Measurements from ENCODE around the gene SAT2.
"Not testable (repeated sequence)": the region's sequence is repeated elsewhere in the genome, so short reads cannot be mapped to it uniquely, and the experiment has no call there.

Gene SAT2

GRCh38 chr17:7650509-7651096 lies 23.0 kb upstream of the SAT2 start, which contains the start of gene ATP1B2:
ATP1B2 (plus strand) TSS chr17:7650926; CDS start chr17:7651519, 593 bp downstream.
- Histone ChIP-seq H3K9me3 (ENCODE audit: control insufficient read depth, insufficient read depth, low read length) (no peaks in the 10 kb centered on the region), H3K36me3 (ENCODE audit: insufficient read depth, low read length) (no peaks in the 10 kb centered on the region), H3K4me1 (ENCODE audit: insufficient read depth, low read length) (peaks cover 11% of the 10 kb centered on the region; the same call in 1 of the 2 replicates), H3K9ac (ENCODE audit: low read depth, low read length) (peak within 1 kb of the TSS; percentile 55)

GRCh38 chr17:7647018-7647417 lies 19.4 kb upstream of the SAT2 start:
- Histone ChIP-seq H3K9me3 (ENCODE audit: control insufficient read depth, insufficient read depth, low read length) (no peaks in the 10 kb centered on the region), H3K9ac (ENCODE audit: low read depth, low read length) (no peak overlapping the region), H3K36me3 (ENCODE audit: insufficient read depth, low read length) (no peaks in the 10 kb centered on the region), H3K4me1 (ENCODE audit: insufficient read depth, low read length) (peaks cover 4% of the 10 kb centered on the region; the same call in 1 of the 2 replicates)

- Histone ChIP-seq H3K9me3 (ENCODE audit: control insufficient read depth, insufficient read depth, low read length) (no peaks in the 10 kb centered on the region), H3K4me1 (ENCODE audit: insufficient read depth, low read length) (peaks cover 4% of the 10 kb centered on the region; the same call in 1 of the 2 replicates), H3K9ac (ENCODE audit: low read depth, low read length) (no peak overlapping the region), H3K36me3 (ENCODE audit: insufficient read depth, low read length) (no peaks in the 10 kb centered on the region)
These were observed 18.8 kb upstream of the SAT2 start for GRCh38 chr17:7646457-7646856.

- peaks cover under 1% of the 10 kb centered on the region; the same call in 1 of the 2 replicates for H3K4me1 ChIP-seq (ENCODE audit: insufficient read depth, low read length)
- no peaks in the 10 kb centered on the region for H3K9me3 ChIP-seq (ENCODE audit: control insufficient read depth, insufficient read depth, low read length)
- H3K9ac ChIP-seq (ENCODE audit: low read depth, low read length), result no peak overlapping the region
- H3K36me3 ChIP-seq (ENCODE audit: insufficient read depth, low read length), result no peaks in the 10 kb centered on the region
These were observed 17.2 kb upstream of the SAT2 start for GRCh38 chr17:7644775-7645174.

GRCh38 chr17:7641635-7642034 lies 14.0 kb upstream of the SAT2 start:
- H3K36me3 ChIP-seq (ENCODE audit: insufficient read depth, low read length); H3K9me3 ChIP-seq (ENCODE audit: control insufficient read depth, insufficient read depth, low read length): not testable (repeated sequence)

GRCh38 chr17:7640783-7641182 lies 13.2 kb upstream of the SAT2 start:
- Histone ChIP-seq H3K4me1 (ENCODE audit: insufficient read depth, low read length) (peaks cover 9% of the 10 kb centered on the region; the same call in 1 of the 2 replicates), H3K36me3 (ENCODE audit: insufficient read depth, low read length) (no peaks in the 10 kb centered on the region), H3K9me3 (ENCODE audit: control insufficient read depth, insufficient read depth, low read length) (no peaks in the 10 kb centered on the region), H3K9ac (ENCODE audit: low read depth, low read length) (no peak overlapping the region)

More at GRCh38 chr17:7641635-7642034, 14.0 kb upstream of the SAT2 start:
- H3K4me1 ChIP-seq (ENCODE audit: insufficient read depth, low read length); H3K9ac ChIP-seq (ENCODE audit: low read depth, low read length): not testable (repeated sequence)

GRCh38 chr17:7636163-7636562 lies 8.5 kb upstream of the SAT2 start:
- H3K9ac ChIP-seq (ENCODE audit: low read depth, low read length), result no peak overlapping the region
- no peaks in the 10 kb centered on the region for H3K36me3 ChIP-seq (ENCODE audit: insufficient read depth, low read length)
- no peaks in the 10 kb centered on the region for H3K9me3 ChIP-seq (ENCODE audit: control insufficient read depth, insufficient read depth, low read length)
- H3K4me1 ChIP-seq (ENCODE audit: insufficient read depth, low read length), result peaks cover 15% of the 10 kb centered on the region; the same call in 1 of the 2 replicates

GRCh38 chr17:7634384-7634783 lies 6.8 kb upstream of the SAT2 start:
- Histone ChIP-seq H3K9ac (ENCODE audit: low read depth, low read length) (no peak overlapping the region), H3K4me1 (ENCODE audit: insufficient read depth, low read length) (peaks cover 15% of the 10 kb centered on the region; the same call in 1 of the 2 replicates), H3K9me3 (ENCODE audit: control insufficient read depth, insufficient read depth, low read length) (no peaks in the 10 kb centered on the region), H3K36me3 (ENCODE audit: insufficient read depth, low read length) (no peaks in the 10 kb centered on the region)

- Histone ChIP-seq H3K4me1 (ENCODE audit: insufficient read depth, low read length) (peaks cover 15% of the 10 kb centered on the region; the same call in 1 of the 2 replicates), H3K36me3 (ENCODE audit: insufficient read depth, low read length) (no peaks in the 10 kb centered on the region), H3K9me3 (ENCODE audit: control insufficient read depth, insufficient read depth, low read length) (no peaks in the 10 kb centered on the region), H3K9ac (ENCODE audit: low read depth, low read length) (no peak overlapping the region)
These were observed 5.5 kb upstream of the SAT2 start for GRCh38 chr17:7633093-7633492.

GRCh38 chr17:7632492-7632894 lies 4.9 kb upstream of the SAT2 start:
- Histone ChIP-seq H3K9me3 (ENCODE audit: control insufficient read depth, insufficient read depth, low read length) (no peaks in the 10 kb centered on the region), H3K36me3 (ENCODE audit: insufficient read depth, low read length) (no peaks in the 10 kb centered on the region), H3K4me1 (ENCODE audit: insufficient read depth, low read length) (peaks cover 15% of the 10 kb centered on the region; the same call in 1 of the 2 replicates), H3K9ac (ENCODE audit: low read depth, low read length) (no peak overlapping the region)

GRCh38 chr17:7631398-7632380 lies 4.1 kb upstream of the SAT2 start:
- Histone ChIP-seq H3K4me1 (ENCODE audit: insufficient read depth, low read length) (peaks cover 15% of the 10 kb centered on the region; the same call in 1 of the 2 replicates), H3K36me3 (ENCODE audit: insufficient read depth, low read length) (no peaks in the 10 kb centered on the region), H3K9me3 (ENCODE audit: control insufficient read depth, insufficient read depth, low read length) (no peaks in the 10 kb centered on the region), H3K9ac (ENCODE audit: low read depth, low read length) (no peak overlapping the region)

GRCh38 chr17:7629939-7630571 lies 2.4 kb upstream of the SAT2 start, which contains the start of gene SHBG:
SHBG (plus strand) TSS chr17:7630135; CDS start chr17:7630173, 38 bp downstream.
- H3K36me3 ChIP-seq (ENCODE audit: insufficient read depth, low read length), result 0 out of 2 replicates have a peak, but pooled peaks cover 3% of the 10 kb centered on the region
- H3K9ac ChIP-seq (ENCODE audit: low read depth, low read length), result no peak within 1 kb of the TSS
- H3K9me3 ChIP-seq (ENCODE audit: control insufficient read depth, insufficient read depth, low read length), result no peaks in the 10 kb centered on the region
- peaks cover 6% of the 10 kb centered on the region; the same call in 1 of the 2 replicates for H3K4me1 ChIP-seq (ENCODE audit: insufficient read depth, low read length)

GRCh38 chr17:7626956-7627249 lies 718 bp downstream of the SAT2 start:
- peak overlapping the region; percentile 67 for H3K9ac ChIP-seq (ENCODE audit: low read depth, low read length)
- H3K9me3 ChIP-seq (ENCODE audit: control insufficient read depth, insufficient read depth, low read length), result no peaks in the 10 kb centered on the region
- no peaks in the 10 kb centered on the region for H3K4me1 ChIP-seq (ENCODE audit: insufficient read depth, low read length)
- H3K36me3 ChIP-seq (ENCODE audit: insufficient read depth, low read length), result 0 out of 2 replicates have a peak, but pooled peaks cover 3% of the 10 kb centered on the region

- Histone ChIP-seq H3K4me1 (ENCODE audit: insufficient read depth, low read length) (no peaks in the 10 kb centered on the region), H3K9ac (ENCODE audit: low read depth, low read length) (peak overlapping the region; percentile 67; the same call in 1 of the 2 replicates), H3K9me3 (ENCODE audit: control insufficient read depth, insufficient read depth, low read length) (no peaks in the 10 kb centered on the region), H3K36me3 (ENCODE audit: insufficient read depth, low read length) (0 out of 2 replicates have a peak, but pooled peaks cover 3% of the 10 kb centered on the region)
These were observed 1.3 kb downstream of the SAT2 start for GRCh38 chr17:7626307-7626706.
